Upper lobe of right lung (tissue), 1 donor: ENCODE results near the gene DND1. TPM values are rescaled to one million over a fixed set of nuclear protein-coding genes. Genes with fewer than 3 reads are reported as not detected.
A peak's percentile ranks its signal among the peaks of the same experiment; 100 is the strongest.
"Not testable (repeated sequence)": the region's sequence is repeated elsewhere in the genome, so short reads cannot be mapped to it uniquely, and the experiment has no call there.

ENCODE experiments used
- ATAC-seq: fragments of 200-7000 bp; cut with Tn5 transposase; one replicate; pipeline ENCODE4 v1.9.1; 2020; ENCODE audit warnings: mild to moderate bottlenecking, moderate library complexity
- DNase-seq: peaks from one replicate; pipeline ENCODE4 v3.0.0-alpha.2; 2020
- H3K27ac ChIP-seq: fragments of 200-600 bp; one replicate; pipeline ENCODE4 v1.8.0; 2022
- H3K27me3 ChIP-seq: fragments of 200-600 bp; one replicate; pipeline ENCODE4 v1.8.0; 2022; ENCODE audit warnings: mild to moderate bottlenecking
- H3K36me3 ChIP-seq: fragments of 200-600 bp; one replicate; pipeline ENCODE4 v1.8.0; 2022
- H3K4me1 ChIP-seq: fragments of 200-600 bp; one replicate; pipeline ENCODE4 v1.8.0; 2022
- H3K4me3 ChIP-seq: fragments of 200-600 bp; one replicate; pipeline ENCODE4 v1.8.0; 2022; ENCODE audit warnings: mild to moderate bottlenecking
- H3K9me3 ChIP-seq: fragments of 200-600 bp; one replicate; pipeline ENCODE4 v1.8.0; 2022
- CTCF ChIP-seq: fragments of 200-600 bp; IDR thresholded peaks from one replicate; pipeline ENCODE4 v1.8.0; 2022; ENCODE audit warnings: antibody characterized with exemption
- intact Hi-C: fragments of 100-400 bp; cut with DNase I; formaldehyde crosslinking; loops from one replicate; pipeline ENCODE4 v1.11.0; 2022
- microRNA-seq: library from miRNA; unstranded; fragments of <30 nt; microRNA quantifications from one replicate; pipeline ENCODE4 v1.2.0, GENCODE V29; 2020; ENCODE audit warnings: borderline microRNAs expressed
- total RNA-seq: library from RNA; stranded (reverse); fragmentation: NEBNext Ultra II Directional; extraction: Animal tissue kit (Norgen Biotek cat#: 25700); gene quantifications from one replicate; pipeline ENCODE4 v1.2.1, GENCODE V29; 2021
- donor health status: DM: no; HTN: yes; CAD: no; lungs with severe emphysema.

Gene DND1
- total RNA-seq, 1 donor from 2014 or later = 0.84 TPM

GRCh38 chr5:140627972-140628371 lies 45.4 kb downstream of the DND1 start:
- H3K4me1 ChIP-seq = peaks cover 17% of the 10 kb centered on the region
- TF ChIP-seq CTCF = no peak
- H3K27ac ChIP-seq = no peak overlapping the region
- no peak overlapping the region for H3K4me3 ChIP-seq
- H3K9me3 ChIP-seq = no peaks in the 10 kb centered on the region
- intact Hi-C loops = no loop called here
- H3K36me3 ChIP-seq = no peaks in the 10 kb centered on the region
- ATAC-seq (no peak), DNase-seq (no peak)
- no peaks in the 10 kb centered on the region for H3K27me3 ChIP-seq

GRCh38 chr5:140624886-140625285 lies 48.5 kb downstream of the DND1 start:
- not testable (repeated sequence) for H3K9me3 ChIP-seq, DNase-seq

GRCh38 chr5:140623061-140623460 lies 50.3 kb downstream of the DND1 start:
- DNase-seq, ATAC-seq, intact Hi-C loops, H3K27ac ChIP-seq, H3K4me3 ChIP-seq, H3K27me3 ChIP-seq, H3K9me3 ChIP-seq, H3K4me1 ChIP-seq, H3K36me3 ChIP-seq: not testable (repeated sequence)

More at GRCh38 chr5:140624886-140625285, 48.5 kb downstream of the DND1 start:
- H3K4me1 ChIP-seq, intact Hi-C loops, H3K27ac ChIP-seq, H3K4me3 ChIP-seq, H3K27me3 ChIP-seq, H3K36me3 ChIP-seq, ATAC-seq: not testable (repeated sequence)

GRCh38 chr5:140622301-140622700 lies 51.1 kb downstream of the DND1 start:
- ATAC-seq (peak; percentile 41), DNase-seq (no peak)
- TF ChIP-seq CTCF = no peak
- Histone ChIP-seq H3K36me3 (no peaks in the 10 kb centered on the region), H3K4me3 (no peak overlapping the region), H3K27me3 (no peaks in the 10 kb centered on the region), H3K27ac (no peak overlapping the region), H3K9me3 (no peaks in the 10 kb centered on the region), H3K4me1 (peaks cover 3% of the 10 kb centered on the region)
- intact Hi-C loops = no loop called here

Small RNAs within 50 kb of the gene (microRNA-seq; reads per million reads assigned to microRNA genes)
- not detected for gene MIR3655

Other genes starting within 250 kb of the DND1 start
- 21.4 TPM for gene EIF4EBP3, start 125.9 kb downstream of the DND1 start, total RNA-seq
- 19.4 TPM for gene SRA1, start 116.1 kb downstream of the DND1 start, total RNA-seq
- 25.8 TPM for gene APBB3, start 109.0 kb downstream of the DND1 start, total RNA-seq
- 89.4 TPM for gene SLC35A4, start 108.7 kb downstream of the DND1 start, total RNA-seq
- 127 TPM for gene CD14, start 40.4 kb downstream of the DND1 start, total RNA-seq
- gene TMCO6, start 34.1 kb downstream of the DND1 start, total RNA-seq = 10.7 TPM
- 47.2 TPM for gene NDUFA2, start 25.9 kb downstream of the DND1 start, total RNA-seq
- 63.5 TPM for gene IK, start 25.7 kb downstream of the DND1 start, total RNA-seq
- 23.4 TPM for gene WDR55, start 8.7 kb downstream of the DND1 start, total RNA-seq
- 46.9 TPM for gene HARS1, start 17.8 kb upstream of the DND1 start, total RNA-seq
- gene HARS2, start 17.9 kb upstream of the DND1 start, total RNA-seq = 23.1 TPM
- gene ZMAT2, start 26.9 kb upstream of the DND1 start, total RNA-seq = 42.3 TPM
- gene PCDHA1, start 112.6 kb upstream of the DND1 start, total RNA-seq = not detected
- gene PCDHA2, start 121.3 kb upstream of the DND1 start, total RNA-seq = 0.35 TPM
- 1.3 TPM for gene PCDHA3, start 127.5 kb upstream of the DND1 start, total RNA-seq
- 1.1 TPM for gene PCDHA4, start 133.5 kb upstream of the DND1 start, total RNA-seq
- gene PCDHA5, start 148.0 kb upstream of the DND1 start, total RNA-seq = 0.43 TPM
- gene PCDHA6, start 154.4 kb upstream of the DND1 start, total RNA-seq = 0.64 TPM
- 0.35 TPM for gene PCDHA7, start 160.7 kb upstream of the DND1 start, total RNA-seq
- 0.49 TPM for gene PCDHA8, start 167.6 kb upstream of the DND1 start, total RNA-seq
- 0.20 TPM for gene PCDHA9, start 174.8 kb upstream of the DND1 start, total RNA-seq
- gene PCDHA10, start 182.3 kb upstream of the DND1 start, total RNA-seq = 1.7 TPM
- 0.38 TPM for gene PCDHA11, start 195.4 kb upstream of the DND1 start, total RNA-seq
- 8.8 TPM for gene PCDHA12, start 201.7 kb upstream of the DND1 start, total RNA-seq
- gene PCDHA13, start 208.5 kb upstream of the DND1 start, total RNA-seq = 2.3 TPM